Measurements from ENCODE around the gene TPRG1. TPM values are rescaled to one million over a fixed set of nuclear protein-coding genes. Genes with fewer than 3 reads are reported as not detected.

TPRG1 gene
- total and polyA plus RNA-seq, 2 donors (not counting 3 experiments of a cell fraction or from before 2014, with no cell fraction given), result 0.30 TPM; not detected in 1

GRCh38 chr3:189292667-189293484, 121.1 kb downstream of the TPRG1 start:
- Histone ChIP-seq H4K20me1 (replicated peaks; ENCODE audit: control insufficient read depth, extremely low read depth, insufficient read depth, low read length) (peaks cover 2% of the 10 kb centered on the region), H3K27me3 (ENCODE audit: control insufficient read depth in 2 of 2, insufficient read depth in 2 of 2, low read length in 2 of 2) (no peaks in the 10 kb centered on the region), H3K4me3 (replicated peaks in 1 of 3; ENCODE audit: insufficient read depth in 1 of 3, low read depth in 1 of 3, low read length in 3 of 3) (no peak overlapping the region), H3K27ac (ENCODE audit: insufficient read depth, low read depth, low read length) (no peak overlapping the region), H2AFZ (ENCODE audit: low read depth, low read length) (no peak overlapping the region), H3K9me1 (replicated peaks; ENCODE audit: control insufficient read depth, extremely low read depth, insufficient read depth, low read length) (no peaks in the 10 kb centered on the region), H3K9me3 (replicated peaks; ENCODE audit: control insufficient read depth, insufficient read depth, low read length) (no peaks in the 10 kb centered on the region), H3K9ac (replicated peaks; ENCODE audit: extremely low read depth, insufficient read depth, low read length) (no peak overlapping the region), H3K36me3 (ENCODE audit: control insufficient read depth in 2 of 2, extremely low read depth in 1 of 2, insufficient read depth in 2 of 2, low read length in 2 of 2) (no peaks in the 10 kb centered on the region), H3K79me2 (ENCODE audit: control insufficient read depth, insufficient read depth, low read length) (no peaks in the 10 kb centered on the region), H3K4me2 (ENCODE audit: insufficient read depth, low read length) (no peak overlapping the region), H3K4me1 (ENCODE audit: control insufficient read depth, extremely low read depth, insufficient read depth, low read length) (no peaks in the 10 kb centered on the region)
- ChIA-PET CTCF (interaction anchor here (0.9 kb wide), 1 partner anchor 9 kb away, joined by 3 read pairs; no protein-coding TSS in a partner anchor), POLR2A (no interaction called here)
- BruUV-seq (replicated peaks), result no TSS peak
- dilution Hi-C loops (cut with MboI; ENCODE audit: extremely low pct_ligation_motif_present, low sequenced_read_pairs), result no loop called here
- no peak for DNase-seq (ENCODE audit: low read depth, low spot score)
- no peak for FAIRE-seq
- TF ChIP-seq MAX (IDR thresholded peaks at IDR 0.05; ENCODE audit: insufficient read depth, insufficient read length), result no peak
- no peak for TF ChIP-seq POLR2AphosphoS5 (IDR thresholded peaks at IDR 0.05; ENCODE audit: insufficient read depth, low read depth, low read length)
- TF ChIP-seq MYC (IDR thresholded peaks at IDR 0.05; ENCODE audit: low read depth, low read length), result no peak
- TF ChIP-seq FOS (IDR thresholded peaks at IDR 0.05; ENCODE audit: borderline replicate concordance, insufficient read depth, low read length), result no peak
- TF ChIP-seq CTCF (IDR thresholded peaks at IDR 0.05; ENCODE audit: extremely low read depth in 1 of 2, insufficient read depth in 1 of 2, low read depth in 1 of 2, low read length in 2 of 2), result no peak
- no peak for TF ChIP-seq POLR2A (IDR thresholded peaks at IDR 0.05; ENCODE audit: low read depth, low read length)
- no peak for TF ChIP-seq GATA2 (IDR thresholded peaks at IDR 0.05; ENCODE audit: insufficient read depth, insufficient read length, low read depth, low read length)
- TF ChIP-seq EZH2 (IDR thresholded peaks at IDR 0.05; ENCODE audit: borderline replicate concordance, low read depth, low read length, severe bottlenecking), result no peak
- no peak for TF ChIP-seq JUN (IDR thresholded peaks at IDR 0.05; ENCODE audit: borderline replicate concordance, insufficient read depth, insufficient read length, low read depth)
- intact Hi-C loops (cut with micrococcal nuclease), result no loop called here

Measured in endothelial cell of umbilical vein (primary cell).